ENCODE data around the gene ITK.

Gene ITK

GRCh38 chr5:157282150-157282549 is 101.5 kb downstream of the ITK start:
- no peak for DNase-seq (ENCODE audit: low read depth)
- H3K4me3 ChIP-seq (ENCODE audit: low read length), result no peak overlapping the region

DNA sequence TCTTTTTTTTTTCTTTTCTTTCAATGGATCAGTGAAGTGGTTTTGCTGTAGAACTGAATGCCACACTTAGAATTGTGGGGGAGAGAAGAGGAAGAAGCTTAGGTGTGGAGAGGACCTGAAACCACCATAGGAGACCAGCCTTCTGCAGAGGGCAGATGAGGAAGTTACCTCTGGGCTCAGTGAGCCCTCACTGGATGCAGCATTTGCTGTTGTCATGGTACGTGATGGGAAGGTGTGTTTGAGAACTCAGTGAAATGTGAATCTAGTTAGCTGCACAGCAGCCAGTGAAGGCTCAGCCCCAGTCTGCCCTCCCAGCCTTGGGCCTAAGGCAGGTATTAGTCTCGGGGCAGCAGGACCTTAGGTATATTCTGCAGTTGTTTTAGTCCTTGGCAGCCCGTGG is 102.8 kb downstream of the ITK start:
- TF ChIP-seq, protein P1, sequence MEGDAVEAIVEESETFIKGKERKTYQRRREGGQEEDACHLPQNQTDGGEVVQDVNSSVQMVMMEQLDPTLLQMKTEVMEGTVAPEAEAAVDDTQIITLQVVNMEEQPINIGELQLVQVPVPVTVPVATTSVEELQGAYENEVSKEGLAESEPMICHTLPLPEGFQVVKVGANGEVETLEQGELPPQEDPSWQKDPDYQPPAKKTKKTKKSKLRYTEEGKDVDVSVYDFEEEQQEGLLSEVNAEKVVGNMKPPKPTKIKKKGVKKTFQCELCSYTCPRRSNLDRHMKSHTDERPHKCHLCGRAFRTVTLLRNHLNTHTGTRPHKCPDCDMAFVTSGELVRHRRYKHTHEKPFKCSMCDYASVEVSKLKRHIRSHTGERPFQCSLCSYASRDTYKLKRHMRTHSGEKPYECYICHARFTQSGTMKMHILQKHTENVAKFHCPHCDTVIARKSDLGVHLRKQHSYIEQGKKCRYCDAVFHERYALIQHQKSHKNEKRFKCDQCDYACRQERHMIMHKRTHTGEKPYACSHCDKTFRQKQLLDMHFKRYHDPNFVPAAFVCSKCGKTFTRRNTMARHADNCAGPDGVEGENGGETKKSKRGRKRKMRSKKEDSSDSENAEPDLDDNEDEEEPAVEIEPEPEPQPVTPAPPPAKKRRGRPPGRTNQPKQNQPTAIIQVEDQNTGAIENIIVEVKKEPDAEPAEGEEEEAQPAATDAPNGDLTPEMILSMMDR (conservative IDR thresholded peaks at IDR 0.05; ENCODE audit: low read depth, low read length), result no peak
- DNase-seq (ENCODE audit: low read depth), result no peak

More at GRCh38 chr5:157282150-157282549, 101.5 kb downstream of the ITK start:
- TF ChIP-seq, protein P1 (conservative IDR thresholded peaks at IDR 0.05; ENCODE audit: low read depth, low read length), result no peak

DNA sequence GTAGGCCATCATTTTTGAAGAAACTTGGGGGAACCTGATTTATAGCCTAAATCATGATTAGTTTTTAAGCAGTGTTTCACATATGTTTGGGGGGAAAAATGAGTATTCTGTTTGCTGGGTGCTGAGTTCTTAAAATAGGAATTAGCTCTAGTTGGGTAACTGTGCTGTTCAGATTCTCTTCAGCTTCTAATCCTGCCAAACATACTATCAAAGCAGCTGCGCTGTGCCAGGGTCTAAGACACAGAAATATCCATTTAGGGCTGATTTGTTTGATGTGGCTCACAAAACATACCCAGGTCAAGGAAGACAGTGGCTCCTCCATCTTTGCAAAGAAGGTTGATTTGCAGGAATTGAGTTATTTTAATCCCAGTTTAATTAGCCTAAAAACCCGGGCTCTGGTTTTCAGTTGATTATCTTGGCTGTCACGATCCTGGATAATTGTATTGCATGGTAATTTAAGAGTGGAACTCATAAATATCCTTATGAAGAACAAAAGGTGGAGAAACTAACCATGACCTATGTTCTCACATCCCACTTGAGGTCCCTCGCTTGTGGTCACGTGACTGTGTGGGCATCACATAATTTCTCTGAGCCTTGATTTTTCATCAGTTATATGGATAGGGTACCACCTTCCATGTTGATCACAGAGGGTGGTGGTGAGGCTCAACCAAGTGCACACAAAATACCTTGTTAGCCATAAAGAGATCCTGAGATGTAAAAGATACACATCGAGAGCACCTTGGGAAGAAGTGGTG is 104.0 kb downstream of the ITK start:
- DNase-seq (ENCODE audit: low read depth), result no peak
- TF ChIP-seq, protein P1 (conservative IDR thresholded peaks at IDR 0.05; ENCODE audit: low read depth, low read length), result no peak
- no peak overlapping the region for H3K4me3 ChIP-seq (ENCODE audit: low read length)

More for the DNA sequence above, 102.8 kb downstream of the ITK start:
- H3K4me3 ChIP-seq (ENCODE audit: low read length), result no peak overlapping the region

DNA sequence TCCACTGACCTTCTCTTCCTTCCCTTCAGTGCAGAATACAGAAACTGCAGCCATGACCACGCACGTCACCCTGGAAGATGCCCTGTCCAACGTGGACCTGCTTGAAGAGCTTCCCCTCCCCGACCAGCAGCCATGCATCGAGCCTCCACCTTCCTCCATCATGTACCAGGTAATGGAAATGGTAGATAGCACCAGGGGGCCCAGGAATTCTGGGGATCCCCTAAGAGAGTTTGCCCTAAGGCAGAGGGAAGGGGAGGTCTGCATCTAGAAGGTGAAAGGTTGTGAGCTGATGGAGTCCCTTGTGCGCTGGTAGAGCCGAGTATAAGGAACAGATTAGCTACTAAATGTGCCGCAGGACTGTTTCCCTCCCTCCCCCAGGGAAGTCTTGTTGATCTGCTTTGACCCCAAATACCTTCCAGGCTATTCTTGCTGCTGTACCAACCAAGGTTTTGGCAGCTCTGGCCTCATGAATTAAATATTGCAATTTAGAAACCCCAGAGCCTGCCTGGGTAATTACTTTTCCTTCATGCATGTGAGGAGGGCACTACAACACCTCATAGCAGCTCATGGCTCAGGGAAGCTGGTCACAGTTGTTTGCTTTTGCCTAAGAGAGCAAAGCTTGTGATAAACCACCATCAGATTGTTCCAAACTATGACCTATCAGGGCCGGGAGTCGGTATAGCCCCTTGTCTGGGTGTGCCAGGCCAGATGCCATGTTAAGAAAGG is 104.8 kb downstream of the ITK start:
- DNase-seq (ENCODE audit: low read depth), result no peak
- H3K4me3 ChIP-seq (ENCODE audit: low read length), result no peak overlapping the region
- TF ChIP-seq, protein P1 (conservative IDR thresholded peaks at IDR 0.05; ENCODE audit: low read depth, low read length), result no peak

DNA sequence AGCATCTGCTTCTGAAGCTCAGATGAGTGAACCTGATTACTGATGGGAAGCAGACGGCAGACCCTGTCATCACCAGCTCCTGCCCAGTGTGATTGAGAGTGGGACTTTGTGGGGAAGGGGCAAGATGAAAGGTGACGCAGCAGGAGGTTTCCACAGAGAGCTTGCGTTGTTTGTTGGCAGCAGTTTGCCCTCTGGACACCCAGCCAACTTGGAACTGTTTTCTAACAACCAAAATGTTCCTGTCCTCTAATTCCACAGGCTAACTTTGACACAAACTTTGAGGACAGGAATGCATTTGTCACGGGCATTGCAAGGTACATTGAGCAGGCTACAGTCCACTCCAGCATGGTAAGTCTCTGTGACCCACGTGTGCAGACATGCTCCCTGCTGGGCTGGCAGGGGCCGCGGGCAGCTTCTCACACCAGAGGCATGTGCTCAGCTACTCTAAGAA is 106.1 kb downstream of the ITK start:
- no peak overlapping the region for H3K4me3 ChIP-seq (ENCODE audit: low read length)
- TF ChIP-seq, protein P1 (conservative IDR thresholded peaks at IDR 0.05; ENCODE audit: low read depth, low read length), result no peak
- no peak for DNase-seq (ENCODE audit: low read depth)

- no peak overlapping the region for H3K4me3 ChIP-seq (ENCODE audit: low read length)
- DNase-seq (ENCODE audit: low read depth), result no peak
- TF ChIP-seq, protein P1 (conservative IDR thresholded peaks at IDR 0.05; ENCODE audit: low read depth, low read length), result no peak
Measured at GRCh38 chr5:157288405-157289163, 107.9 kb downstream of the ITK start.
